ENCODE data around the gene BOC.
"Not testable (repeated sequence)": the region's sequence is repeated elsewhere in the genome, so short reads cannot be mapped to it uniquely, and the experiment has no call there.

The BOC gene

GRCh38 chr3:113211330-113212149 is at the start of gene BOC:
TSS of gene BOC (plus strand) at chr3:113211557. CDS start at chr3:113249803, 38,246 bp downstream.
- ATAC-seq = peak; percentile 62
- peak within 1 kb of the TSS in 1 of 2 donors; percentile 16 for H3K27ac Mint-ChIP-seq

GRCh38 chr3:113161661-113162060 is 49.7 kb upstream of the BOC start:
- ATAC-seq (no peak), DNase-seq (no peak)
- H3K27ac Mint-ChIP-seq = no peak overlapping the region
- H3K4me1 Mint-ChIP-seq = no peaks in the 10 kb centered on the region
- H3K9me3 Mint-ChIP-seq = peaks cover 0 to 4% of the 10 kb centered on the region in 2 donors
- H3K4me3 Mint-ChIP-seq = no peak overlapping the region
- H3K27me3 Mint-ChIP-seq = no peaks in the 10 kb centered on the region

More at GRCh38 chr3:113211330-113212149, at the start of gene BOC:
- H3K4me1 Mint-ChIP-seq = peaks cover 19% of the 10 kb centered on the region
- peak within 1 kb of the TSS; percentile 81 to 83 for H3K4me3 Mint-ChIP-seq
- no peaks in the 10 kb centered on the region for H3K9me3 Mint-ChIP-seq
- H3K27me3 Mint-ChIP-seq = peaks cover 80% of the 10 kb centered on the region
- DNase-seq = no peak

GRCh38 chr3:113163152-113163551 is 48.2 kb upstream of the BOC start:
- H3K27ac Mint-ChIP-seq = no peak overlapping the region
- no peak for ATAC-seq
- no peaks in the 10 kb centered on the region for H3K27me3 Mint-ChIP-seq
- no peak for DNase-seq
- H3K9me3 Mint-ChIP-seq = peaks cover 0 to 4% of the 10 kb centered on the region in 2 donors
- H3K4me3 Mint-ChIP-seq = no peak overlapping the region
- H3K4me1 Mint-ChIP-seq = no peaks in the 10 kb centered on the region

GRCh38 chr3:113165841-113166240 is 45.5 kb upstream of the BOC start:
- Mint-ChIP-seq H3K4me3 (no peak overlapping the region), H3K9me3 (no peaks in the 10 kb centered on the region), H3K27me3 (no peaks in the 10 kb centered on the region), H3K4me1 (no peaks in the 10 kb centered on the region), H3K27ac (no peak overlapping the region)
- ATAC-seq (no peak), DNase-seq (no peak)

- no peak overlapping the region for H3K4me3 Mint-ChIP-seq
- H3K4me1 Mint-ChIP-seq = no peaks in the 10 kb centered on the region
- H3K27ac Mint-ChIP-seq = no peak overlapping the region
- DNase-seq (no peak), ATAC-seq (no peak)
- no peaks in the 10 kb centered on the region for H3K9me3 Mint-ChIP-seq
- no peaks in the 10 kb centered on the region for H3K27me3 Mint-ChIP-seq
These were observed 45.0 kb upstream of the BOC start for GRCh38 chr3:113166357-113166718.

GRCh38 chr3:113166719-113167492 is 44.5 kb upstream of the BOC start:
- Mint-ChIP-seq H3K27me3 (no peaks in the 10 kb centered on the region), H3K4me3 (no peak overlapping the region), H3K27ac (no peak overlapping the region), H3K4me1 (no peaks in the 10 kb centered on the region), H3K9me3 (no peaks in the 10 kb centered on the region)
- no peak for DNase-seq
- no peak for ATAC-seq

GRCh38 chr3:113167825-113168801 is 43.2 kb upstream of the BOC start:
- H3K27me3 Mint-ChIP-seq = no peaks in the 10 kb centered on the region
- no peak overlapping the region for H3K27ac Mint-ChIP-seq
- no peak for ATAC-seq
- DNase-seq = no peak
- H3K4me1 Mint-ChIP-seq = no peaks in the 10 kb centered on the region
- no peak overlapping the region for H3K4me3 Mint-ChIP-seq
- no peaks in the 10 kb centered on the region for H3K9me3 Mint-ChIP-seq

GRCh38 chr3:113169891-113170452 is 41.4 kb upstream of the BOC start:
- H3K9me3 Mint-ChIP-seq = no peaks in the 10 kb centered on the region
- no peak for DNase-seq
- no peak overlapping the region for H3K27ac Mint-ChIP-seq
- H3K4me3 Mint-ChIP-seq = no peak overlapping the region
- H3K4me1 Mint-ChIP-seq = no peaks in the 10 kb centered on the region
- H3K27me3 Mint-ChIP-seq = no peaks in the 10 kb centered on the region
- no peak for ATAC-seq

- H3K27ac Mint-ChIP-seq = no peak overlapping the region
- DNase-seq (no peak), ATAC-seq (no peak)
- H3K4me1 Mint-ChIP-seq = no peaks in the 10 kb centered on the region
- no peaks in the 10 kb centered on the region for H3K27me3 Mint-ChIP-seq
- no peaks in the 10 kb centered on the region for H3K9me3 Mint-ChIP-seq
- H3K4me3 Mint-ChIP-seq = no peak overlapping the region
These were observed 40.6 kb upstream of the BOC start for GRCh38 chr3:113170771-113171170.

GRCh38 chr3:113171675-113172300 is 39.6 kb upstream of the BOC start:
- H3K27me3 Mint-ChIP-seq, H3K9me3 Mint-ChIP-seq: not testable (repeated sequence)

GRCh38 chr3:113173102-113173501 is 38.3 kb upstream of the BOC start:
- Mint-ChIP-seq H3K27ac (no peak overlapping the region), H3K4me1 (no peaks in the 10 kb centered on the region), H3K4me3 (no peak overlapping the region), H3K9me3 (no peaks in the 10 kb centered on the region), H3K27me3 (no peaks in the 10 kb centered on the region)
- ATAC-seq = no peak
- no peak for DNase-seq

More at GRCh38 chr3:113171675-113172300, 39.6 kb upstream of the BOC start:
- not testable (repeated sequence) for DNase-seq, H3K4me3 Mint-ChIP-seq, H3K27ac Mint-ChIP-seq, H3K4me1 Mint-ChIP-seq, ATAC-seq

GRCh38 chr3:113174304-113174703 is 37.1 kb upstream of the BOC start:
- DNase-seq (no peak), ATAC-seq (no peak)
- H3K27ac Mint-ChIP-seq = no peak overlapping the region
- no peaks in the 10 kb centered on the region for H3K9me3 Mint-ChIP-seq
- no peaks in the 10 kb centered on the region for H3K4me1 Mint-ChIP-seq
- no peaks in the 10 kb centered on the region for H3K27me3 Mint-ChIP-seq
- H3K4me3 Mint-ChIP-seq = no peak overlapping the region

- Mint-ChIP-seq H3K9me3 (no peaks in the 10 kb centered on the region), H3K4me1 (no peaks in the 10 kb centered on the region), H3K27ac (no peak overlapping the region), H3K4me3 (no peak overlapping the region), H3K27me3 (no peaks in the 10 kb centered on the region)
- DNase-seq (no peak), ATAC-seq (no peak)
These were observed 36.4 kb upstream of the BOC start for GRCh38 chr3:113174801-113175485.

- Mint-ChIP-seq H3K4me3 (no peak overlapping the region), H3K4me1 (no peaks in the 10 kb centered on the region)
- ATAC-seq = no peak
These were observed 33.8 kb upstream of the BOC start for GRCh38 chr3:113177526-113177925.

More at GRCh38 chr3:113177526-113177925, 33.8 kb upstream of the BOC start:
- H3K27me3 Mint-ChIP-seq = no peaks in the 10 kb centered on the region
- no peaks in the 10 kb centered on the region for H3K9me3 Mint-ChIP-seq
- H3K27ac Mint-ChIP-seq = no peak overlapping the region
- DNase-seq = no peak
